Neural crest cell (in vitro differentiated cells): ENCODE results near the gene IL2RG. TPM values are rescaled to one million over a fixed set of nuclear protein-coding genes. Genes with fewer than 3 reads are reported as not detected.

Source experiments
- DNase-seq: peaks from one replicate; pipeline ENCODE4 v3.0.0; 2021; ENCODE audit warnings: low read depth, mixed read lengths, low spot score
- H3K27ac Mint-ChIP-seq: one replicate; pipeline ENCODE4 v1.8.0; 2021; ENCODE audit warnings: mild to moderate bottlenecking, mixed read lengths; ENCODE audit not compliant: unreplicated experiment
- H3K27me3 Mint-ChIP-seq: 2 replicates; pipeline ENCODE4 v1.8.0; 2021; ENCODE audit warnings: low read depth, mild to moderate bottlenecking, mixed read lengths
- H3K36me3 Mint-ChIP-seq: 2 replicates; pipeline ENCODE4 v1.8.0; 2021; ENCODE audit warnings: low read depth, mild to moderate bottlenecking, mixed read lengths
- H3K4me1 Mint-ChIP-seq: 2 replicates; pipeline ENCODE4 v1.8.0; 2021; ENCODE audit warnings: mixed read lengths
- H3K4me3 Mint-ChIP-seq: one replicate; pipeline ENCODE4 v1.8.0; 2021; ENCODE audit warnings: mild to moderate bottlenecking, mixed read lengths
- H3K9me3 Mint-ChIP-seq: 2 replicates; pipeline ENCODE4 v1.8.0; 2021; ENCODE audit warnings: mixed read lengths
- long read RNA-seq: library from polyadenylated mRNA; unstranded; transcript quantifications from one replicate; pipeline ENCODE4 v2.0.0, GENCODE V29; 2020
- total RNA-seq: library from RNA; stranded (reverse); gene quantifications from 2 replicates; pipeline ENCODE4 v1.2.1, GENCODE V29; 2021
- TF ChIP-seq, protein P1 (sequence below): fragments of 200-600 bp; sonication (generic); conservative IDR thresholded peaks from 2 replicates; pipeline ENCODE4 v1.5.0; 2021; ENCODE audit warnings: antibody characterized with exemption, mild to moderate bottlenecking

The IL2RG gene
- not detected in 2 replicates for total RNA-seq
- long read RNA-seq: 0 reads

DNA sequence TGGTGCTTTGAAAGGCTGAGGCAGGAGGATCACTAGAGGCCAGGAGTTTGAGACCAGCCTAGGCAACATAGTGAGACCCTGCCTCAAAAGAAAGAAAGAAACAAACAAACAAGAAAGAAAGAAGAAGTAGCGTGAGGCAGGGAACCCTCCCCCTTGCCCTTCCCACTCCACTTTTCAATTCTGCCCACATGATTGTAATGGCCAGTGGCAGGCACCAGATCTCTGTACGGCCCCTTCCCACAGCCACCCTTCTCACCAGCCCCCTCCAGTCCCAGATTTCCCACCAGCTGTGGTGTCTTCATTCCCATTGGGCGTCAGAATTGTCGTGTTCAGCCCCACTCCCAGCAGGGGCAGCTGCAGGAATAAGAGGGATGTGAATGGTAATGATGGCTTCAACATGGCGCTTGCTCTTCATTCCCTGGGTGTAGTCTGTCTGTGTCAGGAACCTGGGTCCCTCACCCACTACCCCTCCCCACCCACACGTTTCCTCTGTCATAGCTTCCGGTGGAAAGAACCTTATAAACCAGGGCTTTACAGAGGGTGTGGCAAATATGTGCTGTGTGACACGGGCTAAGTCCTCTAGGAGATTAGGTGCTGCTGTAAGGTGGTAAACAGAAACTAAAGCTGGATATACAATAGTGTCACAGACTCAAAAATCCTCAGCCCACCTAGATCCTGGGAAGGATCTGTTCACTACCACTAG, at the start of gene IL2RG:
Gene IL2RG, minus strand, starts transcription at position 437 of the 703 bp plus-strand sequence. Its CDS starts 38 bp downstream, at position 399.
- Mint-ChIP-seq H3K27me3 (no peaks in the 10 kb centered on the region), H3K9me3 (peaks cover 11% of the 10 kb centered on the region)

DNA sequence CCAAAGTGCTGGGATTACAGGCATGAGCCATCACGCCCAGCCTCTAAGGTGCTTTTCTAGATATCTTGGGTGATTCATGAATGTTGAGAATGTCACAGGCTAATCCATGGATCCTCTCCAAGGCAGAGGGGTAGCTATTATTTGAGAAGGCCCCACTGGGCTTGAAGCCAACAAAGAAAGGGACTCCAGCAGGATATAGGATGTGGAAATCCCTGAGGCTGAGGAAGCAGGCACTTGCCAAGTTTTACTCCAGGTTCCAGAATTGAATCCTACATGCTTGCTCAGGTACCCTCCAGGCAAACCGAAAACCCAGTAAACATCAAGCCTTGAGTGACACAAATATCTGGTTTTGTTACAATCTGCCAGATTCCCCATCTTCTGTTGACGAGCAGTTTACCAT, 49.1 kb upstream of the IL2RG start:
- Mint-ChIP-seq H3K27ac (no peak overlapping the region), H3K36me3 (peaks cover 17% of the 10 kb centered on the region), H3K9me3 (peaks cover 3% of the 10 kb centered on the region), H3K4me1 (peaks cover 8% of the 10 kb centered on the region), H3K27me3 (no peaks in the 10 kb centered on the region), H3K4me3 (no peak overlapping the region)
- TF ChIP-seq, protein P1, sequence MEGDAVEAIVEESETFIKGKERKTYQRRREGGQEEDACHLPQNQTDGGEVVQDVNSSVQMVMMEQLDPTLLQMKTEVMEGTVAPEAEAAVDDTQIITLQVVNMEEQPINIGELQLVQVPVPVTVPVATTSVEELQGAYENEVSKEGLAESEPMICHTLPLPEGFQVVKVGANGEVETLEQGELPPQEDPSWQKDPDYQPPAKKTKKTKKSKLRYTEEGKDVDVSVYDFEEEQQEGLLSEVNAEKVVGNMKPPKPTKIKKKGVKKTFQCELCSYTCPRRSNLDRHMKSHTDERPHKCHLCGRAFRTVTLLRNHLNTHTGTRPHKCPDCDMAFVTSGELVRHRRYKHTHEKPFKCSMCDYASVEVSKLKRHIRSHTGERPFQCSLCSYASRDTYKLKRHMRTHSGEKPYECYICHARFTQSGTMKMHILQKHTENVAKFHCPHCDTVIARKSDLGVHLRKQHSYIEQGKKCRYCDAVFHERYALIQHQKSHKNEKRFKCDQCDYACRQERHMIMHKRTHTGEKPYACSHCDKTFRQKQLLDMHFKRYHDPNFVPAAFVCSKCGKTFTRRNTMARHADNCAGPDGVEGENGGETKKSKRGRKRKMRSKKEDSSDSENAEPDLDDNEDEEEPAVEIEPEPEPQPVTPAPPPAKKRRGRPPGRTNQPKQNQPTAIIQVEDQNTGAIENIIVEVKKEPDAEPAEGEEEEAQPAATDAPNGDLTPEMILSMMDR: no peak
- DNase-seq: no peak

More for the DNA sequence above, at the start of gene IL2RG:
- no peaks in the 10 kb centered on the region for H3K36me3 Mint-ChIP-seq
- H3K4me1 Mint-ChIP-seq: peaks cover 20% of the 10 kb centered on the region
- no peak within 1 kb of the TSS for H3K4me3 Mint-ChIP-seq
- TF ChIP-seq, protein P1: no peak
- DNase-seq: no peak
- H3K27ac Mint-ChIP-seq: peak within 1 kb of the TSS; percentile 0

DNA sequence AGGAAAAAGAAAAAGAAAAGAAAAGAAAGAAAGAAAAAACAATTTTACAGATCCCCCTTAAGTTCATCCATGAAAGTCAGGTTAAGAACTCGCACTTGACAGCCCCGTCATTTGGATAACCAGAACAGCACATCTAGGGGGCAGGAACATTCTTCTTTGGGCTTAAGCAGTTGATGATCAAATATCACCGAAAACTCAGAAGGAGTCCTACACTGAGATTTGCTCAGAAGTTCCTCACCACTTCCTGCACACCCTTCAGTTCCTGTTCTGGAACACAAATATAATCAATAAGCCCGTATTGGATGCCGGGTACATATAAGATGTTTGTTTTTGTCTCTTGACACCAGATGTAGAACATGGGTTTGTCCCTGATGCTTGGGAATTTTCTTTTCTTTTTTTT, 48.0 kb upstream of the IL2RG start:
- peaks cover 17% of the 10 kb centered on the region for H3K36me3 Mint-ChIP-seq
- H3K9me3 Mint-ChIP-seq: peaks cover 3% of the 10 kb centered on the region
- no peak overlapping the region for H3K4me3 Mint-ChIP-seq
- DNase-seq: no peak
- no peak overlapping the region for H3K27ac Mint-ChIP-seq
- H3K4me1 Mint-ChIP-seq: peaks cover 8% of the 10 kb centered on the region
- H3K27me3 Mint-ChIP-seq: no peaks in the 10 kb centered on the region
- TF ChIP-seq, protein P1: no peak

DNA sequence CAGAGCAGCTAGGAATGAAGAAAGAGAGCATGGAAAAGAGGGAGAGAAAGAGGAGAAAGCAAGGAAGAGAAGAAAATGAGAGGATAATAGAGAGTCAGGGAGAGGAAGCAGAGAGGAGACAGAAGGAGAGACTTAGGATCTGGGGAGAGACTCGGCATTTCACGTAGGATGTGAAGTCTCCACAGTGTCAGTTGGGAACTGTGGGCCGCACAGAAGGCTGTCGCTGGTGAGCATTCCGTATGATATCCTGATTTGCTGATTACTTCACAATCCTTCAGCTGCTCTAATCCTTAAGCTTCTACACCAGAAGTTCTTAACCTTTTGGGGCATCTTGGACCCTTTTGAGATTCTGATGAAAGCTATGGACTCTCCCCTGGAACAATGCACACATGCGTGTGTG, 47.2 kb upstream of the IL2RG start:
- no peak for DNase-seq
- Mint-ChIP-seq H3K27ac (no peak overlapping the region), H3K9me3 (peaks cover 3% of the 10 kb centered on the region), H3K36me3 (peaks cover 14% of the 10 kb centered on the region), H3K4me1 (peaks cover 8% of the 10 kb centered on the region), H3K27me3 (no peaks in the 10 kb centered on the region), H3K4me3 (no peak overlapping the region)
- TF ChIP-seq, protein P1: no peak

DNA sequence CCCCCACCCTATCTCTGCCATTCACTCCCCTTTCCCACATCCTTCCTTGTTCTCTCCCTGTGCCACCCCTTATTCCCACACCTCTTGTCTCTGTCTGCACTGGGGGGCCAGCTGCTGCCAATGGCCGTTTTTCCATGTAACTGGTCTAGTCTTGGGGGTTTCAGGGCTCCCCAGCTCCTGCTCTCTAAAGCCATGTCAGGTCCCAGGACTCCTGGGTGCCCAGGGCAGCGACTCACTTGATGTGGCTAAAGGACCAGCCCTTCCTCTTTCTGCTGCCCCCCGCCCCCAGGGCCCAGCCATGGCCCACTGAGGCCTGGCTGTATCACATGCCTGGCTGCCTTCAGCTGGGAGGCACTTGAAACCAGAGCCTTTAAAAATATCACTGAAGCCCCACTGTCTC, 43.3 kb upstream of the IL2RG start:
- H3K36me3 Mint-ChIP-seq: peaks cover 11% of the 10 kb centered on the region
- no peak overlapping the region for H3K27ac Mint-ChIP-seq
- TF ChIP-seq, protein P1: no peak
- H3K27me3 Mint-ChIP-seq: no peaks in the 10 kb centered on the region
- H3K4me3 Mint-ChIP-seq: no peak overlapping the region
- DNase-seq: no peak
- no peaks in the 10 kb centered on the region for H3K4me1 Mint-ChIP-seq
- no peaks in the 10 kb centered on the region for H3K9me3 Mint-ChIP-seq
